Measurements from ENCODE around the gene GTF2F2.

Gene GTF2F2

DNA sequence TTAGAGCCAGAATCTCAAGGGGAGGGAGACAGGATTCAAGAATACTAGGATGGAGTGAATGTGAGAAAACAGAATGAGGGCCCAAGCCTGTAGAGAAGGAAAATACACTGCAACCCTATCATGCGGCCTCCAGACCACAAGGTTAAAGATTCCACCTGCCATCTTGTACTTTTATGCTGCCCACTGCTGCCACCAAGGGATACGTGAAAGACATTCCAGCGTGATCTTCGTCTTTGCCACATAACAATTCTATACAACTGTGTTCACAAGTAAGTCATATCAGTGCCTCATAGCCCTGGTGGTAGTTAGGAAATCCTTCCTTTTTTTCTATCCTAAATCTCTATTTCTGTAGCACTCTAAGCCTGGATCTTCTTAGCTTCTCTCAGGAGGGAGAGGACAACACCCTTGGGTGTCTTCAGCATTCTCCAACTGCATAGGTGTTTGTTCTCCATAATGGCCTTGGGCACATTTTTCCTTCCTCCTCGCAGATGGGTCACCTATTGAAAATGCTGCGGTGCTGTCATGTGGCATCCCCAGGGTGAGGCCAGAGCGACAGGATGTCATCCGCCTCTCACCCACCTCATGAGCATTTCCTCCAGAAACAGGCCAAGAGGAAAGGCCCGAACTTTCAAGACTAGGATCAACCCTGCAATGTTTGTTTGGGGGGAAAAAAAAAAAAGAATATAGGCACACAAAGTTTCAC, 207.1 kb downstream of the GTF2F2 start:
- Histone ChIP-seq H3K27ac (replicated peaks) (no peak overlapping the region), H3K4me3 (replicated peaks; ENCODE audit: insufficient read depth, low read length) (no peak overlapping the region), H3K27me3 (ENCODE audit: insufficient read depth, poor library complexity, severe bottlenecking) (no peaks in the 10 kb centered on the region)
- TF ChIP-seq REST (IDR thresholded peaks at IDR 0.05; ENCODE audit: insufficient replicate concordance, low read depth) = no peak
- TF ChIP-seq SPI1 (IDR thresholded peaks at IDR 0.05; ENCODE audit: borderline replicate concordance, low read depth) = no peak
- TF ChIP-seq, protein P1, sequence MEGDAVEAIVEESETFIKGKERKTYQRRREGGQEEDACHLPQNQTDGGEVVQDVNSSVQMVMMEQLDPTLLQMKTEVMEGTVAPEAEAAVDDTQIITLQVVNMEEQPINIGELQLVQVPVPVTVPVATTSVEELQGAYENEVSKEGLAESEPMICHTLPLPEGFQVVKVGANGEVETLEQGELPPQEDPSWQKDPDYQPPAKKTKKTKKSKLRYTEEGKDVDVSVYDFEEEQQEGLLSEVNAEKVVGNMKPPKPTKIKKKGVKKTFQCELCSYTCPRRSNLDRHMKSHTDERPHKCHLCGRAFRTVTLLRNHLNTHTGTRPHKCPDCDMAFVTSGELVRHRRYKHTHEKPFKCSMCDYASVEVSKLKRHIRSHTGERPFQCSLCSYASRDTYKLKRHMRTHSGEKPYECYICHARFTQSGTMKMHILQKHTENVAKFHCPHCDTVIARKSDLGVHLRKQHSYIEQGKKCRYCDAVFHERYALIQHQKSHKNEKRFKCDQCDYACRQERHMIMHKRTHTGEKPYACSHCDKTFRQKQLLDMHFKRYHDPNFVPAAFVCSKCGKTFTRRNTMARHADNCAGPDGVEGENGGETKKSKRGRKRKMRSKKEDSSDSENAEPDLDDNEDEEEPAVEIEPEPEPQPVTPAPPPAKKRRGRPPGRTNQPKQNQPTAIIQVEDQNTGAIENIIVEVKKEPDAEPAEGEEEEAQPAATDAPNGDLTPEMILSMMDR (IDR thresholded peaks at IDR 0.05; ENCODE audit: insufficient read depth, low read length) = no peak
- TF ChIP-seq POLR2AphosphoS5 (IDR thresholded peaks at IDR 0.05; ENCODE audit: low read depth) = no peak
- TF ChIP-seq GABPA (IDR thresholded peaks at IDR 0.05; ENCODE audit: low read depth) = no peak
- DNase-seq (ENCODE audit: low read depth in 1 of 2, low spot score in 1 of 2) = no peak

- no peak for DNase-seq (ENCODE audit: low read depth in 1 of 2, low spot score in 1 of 2)
- Histone ChIP-seq H3K4me3 (replicated peaks; ENCODE audit: insufficient read depth, low read length) (no peak overlapping the region), H3K27me3 (ENCODE audit: insufficient read depth, poor library complexity, severe bottlenecking) (no peaks in the 10 kb centered on the region), H3K27ac (replicated peaks) (no peak overlapping the region; the same call in 1 of the 2 replicates)
- TF ChIP-seq, protein P1 (IDR thresholded peaks at IDR 0.05; ENCODE audit: insufficient read depth, low read length) = no peak
- TF ChIP-seq POLR2AphosphoS5 (IDR thresholded peaks at IDR 0.05; ENCODE audit: low read depth) (no peak), SPI1 (IDR thresholded peaks at IDR 0.05; ENCODE audit: borderline replicate concordance, low read depth) (no peak), REST (IDR thresholded peaks at IDR 0.05; ENCODE audit: insufficient replicate concordance, low read depth) (no peak), GABPA (IDR thresholded peaks at IDR 0.05; ENCODE audit: low read depth) (no peak)
Measured at GRCh38 chr13:45328661-45329111, 208.4 kb downstream of the GTF2F2 start.

GRCh38 chr13:45331123-45331619, 210.9 kb downstream of the GTF2F2 start:
- H3K4me3 ChIP-seq (replicated peaks; ENCODE audit: insufficient read depth, low read length) = no peak overlapping the region
- TF ChIP-seq GABPA (IDR thresholded peaks at IDR 0.05; ENCODE audit: low read depth) = no peak
- TF ChIP-seq POLR2AphosphoS5 (IDR thresholded peaks at IDR 0.05; ENCODE audit: low read depth) = peak; percentile 49; the same call in 1 of the 2 replicates
- H3K27me3 ChIP-seq (ENCODE audit: insufficient read depth, poor library complexity, severe bottlenecking) = no peaks in the 10 kb centered on the region
- DNase-seq (ENCODE audit: low read depth in 1 of 2, low spot score in 1 of 2) = no peak
- peak overlapping the region; percentile 59; the same call in 1 of the 2 replicates for H3K27ac ChIP-seq (replicated peaks)

GRCh38 chr13:45331692-45332035, 211.4 kb downstream of the GTF2F2 start:
- no peak for TF ChIP-seq REST (IDR thresholded peaks at IDR 0.05; ENCODE audit: insufficient replicate concordance, low read depth)
- TF ChIP-seq GABPA (IDR thresholded peaks at IDR 0.05; ENCODE audit: low read depth) = no peak
- TF ChIP-seq, protein P1 (IDR thresholded peaks at IDR 0.05; ENCODE audit: insufficient read depth, low read length) = no peak
- TF ChIP-seq SPI1 (IDR thresholded peaks at IDR 0.05; ENCODE audit: borderline replicate concordance, low read depth) = no peak
- TF ChIP-seq POLR2AphosphoS5 (IDR thresholded peaks at IDR 0.05; ENCODE audit: low read depth) = no peak
- H3K4me3 ChIP-seq (replicated peaks; ENCODE audit: insufficient read depth, low read length) = no peak overlapping the region
- DNase-seq (ENCODE audit: low read depth in 1 of 2, low spot score in 1 of 2) = no peak
- no peaks in the 10 kb centered on the region for H3K27me3 ChIP-seq (ENCODE audit: insufficient read depth, poor library complexity, severe bottlenecking)
- H3K27ac ChIP-seq (replicated peaks) = peak overlapping the region; percentile 59
